IMR-90 (cell line): Measurements from ENCODE around the gene CNTN5. TPM values are rescaled to one million over a fixed set of nuclear protein-coding genes. Genes with fewer than 3 reads are reported as not detected.

Source experiments
- ATAC-seq: fragments of 200-7000 bp; cut with Tn5 transposase; 2 replicates; pipeline ENCODE4 v1.9.1; 2020; ENCODE audit warnings: low read depth, mild to moderate bottlenecking, moderate library complexity
- BruUV-seq: library from RNA; stranded (reverse); fragments of 400-500 nt; replicated peaks from 2 replicates; lab custom pipeline; 2021; lab: Mats Ljungman, UMichigan
- CTCF ChIA-PET: fragments of 300-600 bp; formaldehyde crosslinking; extraction: SDS; loops from one replicate; lab custom pipeline; 2021; ENCODE audit warnings: antibody characterized with exemption; lab: Yijun Ruan, JAX
- POLR2A ChIA-PET: fragments of 300-600 bp; sonication (Branson Sonifier 250); formaldehyde crosslinking; loops from one replicate; lab custom pipeline; 2022; ENCODE audit warnings: antibody characterized with exemption; ENCODE audit not compliant: unreplicated experiment; lab: Charles Lee
- DNase-seq: peaks from one replicate; pipeline ENCODE4 v3.0.0; 2013
- H2AFZ ChIP-seq: replicated peaks from 2 replicates; pipeline ENCODE3; 2013; ENCODE audit warnings: low read length, mild to moderate bottlenecking; ENCODE audit not compliant: poor library complexity
- H2AK5ac ChIP-seq: 2 replicates; pipeline ENCODE4 v1.6.1; 2013; ENCODE audit warnings: low read depth, low read length, inconsistent platforms
- H2AK9ac ChIP-seq: replicated peaks from 2 replicates; pipeline ENCODE3; 2013; ENCODE audit warnings: mild to moderate bottlenecking, low read depth, low read length, moderate library complexity; ENCODE audit not compliant: poor library complexity
- H2BK120ac ChIP-seq: 2 replicates; pipeline ENCODE4 v1.6.1; 2013; ENCODE audit warnings: low read depth, low read length, inconsistent platforms
- H2BK15ac ChIP-seq: 3 replicates; pipeline ENCODE4 v1.6.1; 2013; ENCODE audit warnings: low read depth, low read length, inconsistent platforms
- H2BK20ac ChIP-seq: 2 replicates; pipeline ENCODE4 v1.6.1; 2013; ENCODE audit warnings: low read depth, mild to moderate bottlenecking, inconsistent platforms, low read length, moderate library complexity
- H2BK5ac ChIP-seq: 2 replicates; pipeline ENCODE4 v1.6.1; 2013; ENCODE audit warnings: mild to moderate bottlenecking, low read depth, low read length, inconsistent platforms; ENCODE audit not compliant: poor library complexity, severe bottlenecking
- H3K14ac ChIP-seq: replicated peaks from 2 replicates; pipeline ENCODE4 v1.6.1; 2013; ENCODE audit warnings: low read depth, low read length, inconsistent platforms
- H3K18ac ChIP-seq: 2 replicates; pipeline ENCODE4 v1.6.1; 2013; ENCODE audit warnings: low read depth, low read length, control low read depth
- H3K23ac ChIP-seq: 2 replicates; pipeline ENCODE4 v1.6.1; 2013; ENCODE audit warnings: low read depth, low read length, inconsistent platforms
- H3K27ac ChIP-seq: 2 replicates; pipeline ENCODE4 v1.5.1; 2013; ENCODE audit warnings: mild to moderate bottlenecking, control low read depth, low read length; ENCODE audit not compliant: insufficient read depth
- H3K27me3 ChIP-seq: 2 replicates; pipeline ENCODE4 v1.6.1; 2013; ENCODE audit warnings: low read length; ENCODE audit not compliant: control insufficient read depth, insufficient read depth
- H3K36me3 ChIP-seq: 2 replicates; pipeline ENCODE4 v1.6.1; 2013; ENCODE audit warnings: low read length, mixed read lengths; ENCODE audit not compliant: control insufficient read depth, insufficient read depth
- H3K4ac ChIP-seq: 2 replicates; pipeline ENCODE4 v1.6.1; 2013; ENCODE audit warnings: low read depth, low read length, inconsistent platforms
- H3K4me1 ChIP-seq: 2 replicates; pipeline ENCODE4 v1.6.1; 2013; ENCODE audit warnings: low read length, mixed read lengths; ENCODE audit not compliant: control insufficient read depth, insufficient read depth
- H3K4me2 ChIP-seq: 2 replicates; pipeline ENCODE4 v1.6.1; 2013; ENCODE audit warnings: low read depth, mild to moderate bottlenecking, control low read depth, low read length, moderate library complexity
- H3K4me3 ChIP-seq: 2 replicates; pipeline ENCODE4 v1.5.1; 2013; ENCODE audit warnings: low read depth, mild to moderate bottlenecking, control low read depth, low read length, moderate library complexity; ENCODE audit not compliant: insufficient read depth
- H3K56ac ChIP-seq: 2 replicates; pipeline ENCODE4 v1.6.1; 2013; ENCODE audit warnings: low read length, inconsistent platforms; ENCODE audit not compliant: insufficient read depth; ENCODE audit errors: extremely low read depth
- H3K79me1 ChIP-seq, 2 experiments: 2 replicates each; pipeline ENCODE4 v1.6.1; 2013; ENCODE audit warnings: low read length in 2 of 2, inconsistent platforms in 1 of 2, low read depth in 1 of 2
- H3K9ac ChIP-seq: 2 replicates; pipeline ENCODE4 v1.6.1; 2013; ENCODE audit warnings: low read depth, low read length, control low read depth
- H3K9me1 ChIP-seq: 2 replicates; pipeline ENCODE4 v1.6.1; 2013; ENCODE audit warnings: low read length, inconsistent platforms; ENCODE audit not compliant: insufficient read depth
- H3K9me3 ChIP-seq: 2 replicates; pipeline ENCODE4 v1.6.1; 2013; ENCODE audit warnings: low read length; ENCODE audit not compliant: control insufficient read depth, insufficient read depth
- H4K20me1 ChIP-seq: 2 replicates; pipeline ENCODE4 v1.6.1; 2013; ENCODE audit warnings: low read length, inconsistent platforms; ENCODE audit not compliant: insufficient read depth
- H4K5ac ChIP-seq: 2 replicates; pipeline ENCODE4 v1.6.1; 2013; ENCODE audit warnings: mild to moderate bottlenecking, low read depth, low read length, control low read depth
- H4K8ac ChIP-seq, 2 experiments: 2 replicates each; pipeline ENCODE4 v1.6.1; 2013; ENCODE audit warnings: low read depth in 2 of 2, low read length in 2 of 2, control low read depth in 1 of 2, inconsistent platforms in 1 of 2
- H4K91ac ChIP-seq: 2 replicates; pipeline ENCODE4 v1.6.1; 2013; ENCODE audit warnings: low read depth, low read length, inconsistent platforms; ENCODE audit not compliant: insufficient read depth
- CEBPB ChIP-seq: IDR thresholded peaks from 2 replicates; pipeline ENCODE4 v1.6.1; 2012; ENCODE audit warnings: low read depth, low read length, improper control_type of control experiment
- CHD1 ChIP-seq: IDR thresholded peaks from 2 replicates; pipeline ENCODE4 v1.6.1; 2012; ENCODE audit warnings: low read depth, low read length, improper control_type of control experiment
- FOS ChIP-seq: fragments of 150-350 bp; IDR thresholded peaks from 2 replicates; pipeline ENCODE4 v1.6.1; 2016; ENCODE audit warnings: low read depth, low read length
- MAZ ChIP-seq: IDR thresholded peaks from 2 replicates; pipeline ENCODE4 v1.6.1; 2012; ENCODE audit warnings: low read depth, mild to moderate bottlenecking, low read length, improper control_type of control experiment, moderate library complexity, borderline replicate concordance
- NFE2L2 ChIP-seq: fragments of 150-350 bp; IDR thresholded peaks from 2 replicates; pipeline ENCODE4 v1.6.1; 2016; ENCODE audit warnings: low read depth, mild to moderate bottlenecking, low read length
- POLR2A ChIP-seq: IDR thresholded peaks from 2 replicates; pipeline ENCODE4 v1.6.1; 2012; ENCODE audit warnings: mild to moderate bottlenecking, low read depth, low read length
- RAD21 ChIP-seq: IDR thresholded peaks from 2 replicates; pipeline ENCODE4 v1.6.1; 2012; ENCODE audit warnings: low read length, improper control_type of control experiment
- SMC3 ChIP-seq: fragments of 150-350 bp; IDR thresholded peaks from 2 replicates; pipeline ENCODE4 v1.6.1; 2016; ENCODE audit warnings: low read depth, mild to moderate bottlenecking, antibody characterized with exemption, low read length, moderate library complexity
- WGBS, 2 experiments: methylation state at CpG; one replicate each; pipeline versions ENCODE4 v1.1.5 to v1.1.7; 2013; ENCODE audit warnings: missing lambda C conversion rate in 2 of 2; ENCODE audit not compliant: insufficient read length in 1 of 2; ENCODE audit errors: extremely low coverage in 2 of 2; 5-methylcytosine and 5-hydroxymethylcytosine counted together
- dilution Hi-C: fragments of 300-500 bp; cut with HindIII; formaldehyde crosslinking; loops from one replicate; pipeline ENCODE4 v1.14.3; 2018; ENCODE audit warnings: low sequenced_read_pairs; ENCODE audit not compliant: unreplicated experiment
- in situ Hi-C: fragments of 300-500 bp; cut with MboI; formaldehyde crosslinking; loops from 3 replicates; pipeline ENCODE4 v1.14.3; 2019; ENCODE audit warnings: low sequenced_read_pairs, inconsistent platforms, mixed read lengths
- intact Hi-C: fragments of 100-400 bp; cut with micrococcal nuclease; formaldehyde crosslinking; loops from 2 replicates; pipeline ENCODE4 v1.10.0; 2022
- polyA plus RNA-seq, 3 experiments: library from polyadenylated mRNA; depleted of rRNA; stranded (reverse); fragments of >200 nt; gene quantifications; 2 replicates each; pipeline ENCODE4 v1.2.3, GENCODE V29; 2012; ENCODE audit warnings: low replicate concordance in 1 of 3
- total RNA-seq: library from RNA; depleted of rRNA; stranded (reverse); fragments of >200 nt; gene quantifications from 2 replicates; pipeline ENCODE4 v1.2.3, GENCODE V29; 2012
- TF ChIP-seq, protein P1 (sequence below): fragments of 150-350 bp; IDR thresholded peaks from 2 replicates; pipeline ENCODE4 v1.6.1; 2016; ENCODE audit warnings: low read depth, mild to moderate bottlenecking, low read length, moderate library complexity, borderline replicate concordance
- TF ChIP-seq, protein P2 (sequence below): fragments of 150-350 bp; IDR thresholded peaks from 2 replicates; pipeline ENCODE4 v1.6.1; 2017; ENCODE audit warnings: mild to moderate bottlenecking, antibody characterized with exemption, low read length, low read depth
- TF ChIP-seq, protein P3 (sequence below): conservative IDR thresholded peaks from 2 replicates; pipeline ENCODE4 v1.5.1; 2012; ENCODE audit warnings: mild to moderate bottlenecking, low read depth, low read length, improper control_type of control experiment

The CNTN5 gene
- total and polyA plus RNA-seq, 2 of the 4 experiments (the other 2 are of a cell fraction) = not detected

DNA sequence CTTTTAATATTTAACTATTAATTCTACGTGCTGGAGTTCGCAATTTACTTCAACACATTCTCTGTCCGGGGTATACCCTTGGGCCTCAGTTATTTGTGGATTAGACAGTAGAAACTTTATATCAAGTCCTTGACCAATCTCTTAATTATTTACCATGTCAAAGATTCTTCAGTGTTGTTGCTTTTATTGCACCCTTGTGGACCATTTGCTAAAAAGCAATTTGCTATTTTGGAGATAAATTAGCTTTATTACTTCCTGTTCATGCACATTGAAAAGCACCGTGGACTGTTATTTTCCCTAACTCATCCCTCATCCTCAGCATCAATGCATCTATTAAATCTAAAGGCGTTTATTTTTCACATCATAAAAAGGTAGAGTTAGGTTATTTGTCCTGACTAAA, 609.9 kb downstream of the CNTN5 start:
- Histone ChIP-seq H2AK5ac (no peak overlapping the region), H4K8ac (no peak overlapping the region), H3K23ac (no peak overlapping the region), H2BK120ac (no peak overlapping the region), H3K9me3 (no peaks in the 10 kb centered on the region), H3K9ac (no peak overlapping the region), H3K4me3 (no peak overlapping the region), H3K56ac (no peak overlapping the region), H2AFZ (no peak overlapping the region), H3K36me3 (no peaks in the 10 kb centered on the region), H2AK9ac (no peak overlapping the region), H3K27ac (no peak overlapping the region), H4K20me1 (no peaks in the 10 kb centered on the region), H4K91ac (no peak overlapping the region), H4K5ac (no peak overlapping the region), H3K27me3 (no peaks in the 10 kb centered on the region), H2BK15ac (no peak overlapping the region), H3K4ac (no peak overlapping the region), H3K9me1 (no peaks in the 10 kb centered on the region), H2BK5ac (no peak overlapping the region), H3K4me1 (no peaks in the 10 kb centered on the region), H3K79me1 (no peaks in the 10 kb centered on the region), H3K14ac (no peak overlapping the region), H2BK20ac (no peak overlapping the region), H3K4me2 (no peak overlapping the region), H3K18ac (no peak overlapping the region)
- WGBS, 2 experiments = no CpG with 5 or more reads among the region's 5 CpGs
- in situ Hi-C loops (no loop called here), dilution Hi-C loops (no loop called here), intact Hi-C loops (no loop called here)
- CTCF ChIA-PET = no interaction called here
- POLR2A ChIA-PET = no interaction called here
- no peak for DNase-seq
- no peak for ATAC-seq
- TF ChIP-seq CEBPB (no peak), POLR2A (no peak), SMC3 (no peak), RAD21 (no peak), FOS (no peak), NFE2L2 (no peak), CHD1 (no peak), MAZ (no peak)
- TF ChIP-seq, protein P1, sequence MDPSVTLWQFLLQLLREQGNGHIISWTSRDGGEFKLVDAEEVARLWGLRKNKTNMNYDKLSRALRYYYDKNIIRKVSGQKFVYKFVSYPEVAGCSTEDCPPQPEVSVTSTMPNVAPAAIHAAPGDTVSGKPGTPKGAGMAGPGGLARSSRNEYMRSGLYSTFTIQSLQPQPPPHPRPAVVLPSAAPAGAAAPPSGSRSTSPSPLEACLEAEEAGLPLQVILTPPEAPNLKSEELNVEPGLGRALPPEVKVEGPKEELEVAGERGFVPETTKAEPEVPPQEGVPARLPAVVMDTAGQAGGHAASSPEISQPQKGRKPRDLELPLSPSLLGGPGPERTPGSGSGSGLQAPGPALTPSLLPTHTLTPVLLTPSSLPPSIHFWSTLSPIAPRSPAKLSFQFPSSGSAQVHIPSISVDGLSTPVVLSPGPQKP = no peak
- TF ChIP-seq, protein P2, sequence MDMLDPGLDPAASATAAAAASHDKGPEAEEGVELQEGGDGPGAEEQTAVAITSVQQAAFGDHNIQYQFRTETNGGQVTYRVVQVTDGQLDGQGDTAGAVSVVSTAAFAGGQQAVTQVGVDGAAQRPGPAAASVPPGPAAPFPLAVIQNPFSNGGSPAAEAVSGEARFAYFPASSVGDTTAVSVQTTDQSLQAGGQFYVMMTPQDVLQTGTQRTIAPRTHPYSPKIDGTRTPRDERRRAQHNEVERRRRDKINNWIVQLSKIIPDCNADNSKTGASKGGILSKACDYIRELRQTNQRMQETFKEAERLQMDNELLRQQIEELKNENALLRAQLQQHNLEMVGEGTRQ = no peak
- TF ChIP-seq, protein P3, sequence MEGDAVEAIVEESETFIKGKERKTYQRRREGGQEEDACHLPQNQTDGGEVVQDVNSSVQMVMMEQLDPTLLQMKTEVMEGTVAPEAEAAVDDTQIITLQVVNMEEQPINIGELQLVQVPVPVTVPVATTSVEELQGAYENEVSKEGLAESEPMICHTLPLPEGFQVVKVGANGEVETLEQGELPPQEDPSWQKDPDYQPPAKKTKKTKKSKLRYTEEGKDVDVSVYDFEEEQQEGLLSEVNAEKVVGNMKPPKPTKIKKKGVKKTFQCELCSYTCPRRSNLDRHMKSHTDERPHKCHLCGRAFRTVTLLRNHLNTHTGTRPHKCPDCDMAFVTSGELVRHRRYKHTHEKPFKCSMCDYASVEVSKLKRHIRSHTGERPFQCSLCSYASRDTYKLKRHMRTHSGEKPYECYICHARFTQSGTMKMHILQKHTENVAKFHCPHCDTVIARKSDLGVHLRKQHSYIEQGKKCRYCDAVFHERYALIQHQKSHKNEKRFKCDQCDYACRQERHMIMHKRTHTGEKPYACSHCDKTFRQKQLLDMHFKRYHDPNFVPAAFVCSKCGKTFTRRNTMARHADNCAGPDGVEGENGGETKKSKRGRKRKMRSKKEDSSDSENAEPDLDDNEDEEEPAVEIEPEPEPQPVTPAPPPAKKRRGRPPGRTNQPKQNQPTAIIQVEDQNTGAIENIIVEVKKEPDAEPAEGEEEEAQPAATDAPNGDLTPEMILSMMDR = no peak
- no TSS peak for BruUV-seq
